Nephron progenitor cell (in vitro differentiated cells): ENCODE measurements around the gene TSBP1.
"Not testable (repeated sequence)": the region's sequence is repeated elsewhere in the genome, so short reads cannot be mapped to it uniquely, and the experiment has no call there.

Experiments used
- DNase-seq: peaks from one replicate; pipeline ENCODE4 v3.0.0; 2021
- H3K27ac Mint-ChIP-seq: 2 replicates; pipeline ENCODE4 v1.8.0; 2021; ENCODE audit warnings: mild to moderate bottlenecking, moderate library complexity, mixed read lengths
- H3K27me3 Mint-ChIP-seq: 2 replicates; pipeline ENCODE4 v1.8.0; 2021; ENCODE audit warnings: mild to moderate bottlenecking, low read depth, mixed read lengths; ENCODE audit not compliant: poor library complexity
- H3K36me3 Mint-ChIP-seq: 2 replicates; pipeline ENCODE4 v1.8.0; 2021; ENCODE audit warnings: low read depth, mixed read lengths
- H3K4me1 Mint-ChIP-seq: 2 replicates; pipeline ENCODE4 v1.8.0; 2021; ENCODE audit warnings: mixed read lengths
- H3K4me3 Mint-ChIP-seq: 2 replicates; pipeline ENCODE4 v1.8.0; 2021; ENCODE audit warnings: mild to moderate bottlenecking, moderate library complexity, mixed read lengths
- H3K9me3 Mint-ChIP-seq: 2 replicates; pipeline ENCODE4 v1.8.0; 2021; ENCODE audit warnings: mild to moderate bottlenecking, moderate library complexity, mixed read lengths
- TF ChIP-seq, protein P1 (sequence below): fragments of 200-600 bp; sonication (generic); IDR thresholded peaks from 2 replicates; pipeline ENCODE4 v1.5.0; 2021; ENCODE audit warnings: antibody characterized with exemption

TSBP1 gene

DNA sequence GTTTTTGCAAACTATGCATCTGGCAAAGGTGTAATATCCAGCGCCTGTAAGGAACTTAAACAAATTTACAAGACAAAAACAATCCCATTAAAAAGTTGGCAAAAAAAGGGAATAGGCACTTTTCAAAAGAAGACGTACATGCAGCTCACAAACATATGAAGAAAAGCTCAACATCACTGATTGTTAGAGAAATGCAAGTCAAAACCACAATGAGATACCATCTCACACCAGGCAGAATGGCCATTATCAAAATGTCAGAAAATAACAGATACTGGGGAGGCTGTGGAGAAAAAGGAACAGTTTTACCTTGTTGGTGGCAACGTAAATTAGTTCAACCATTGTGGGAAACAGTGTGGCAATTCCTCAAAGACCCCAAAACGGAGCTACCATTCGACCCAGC, 54.2 kb downstream of the TSBP1 start:
- no peak for DNase-seq
- H3K27me3 Mint-ChIP-seq, result peaks cover 4% of the 10 kb centered on the region
- no peaks in the 10 kb centered on the region for H3K4me1 Mint-ChIP-seq

DNA sequence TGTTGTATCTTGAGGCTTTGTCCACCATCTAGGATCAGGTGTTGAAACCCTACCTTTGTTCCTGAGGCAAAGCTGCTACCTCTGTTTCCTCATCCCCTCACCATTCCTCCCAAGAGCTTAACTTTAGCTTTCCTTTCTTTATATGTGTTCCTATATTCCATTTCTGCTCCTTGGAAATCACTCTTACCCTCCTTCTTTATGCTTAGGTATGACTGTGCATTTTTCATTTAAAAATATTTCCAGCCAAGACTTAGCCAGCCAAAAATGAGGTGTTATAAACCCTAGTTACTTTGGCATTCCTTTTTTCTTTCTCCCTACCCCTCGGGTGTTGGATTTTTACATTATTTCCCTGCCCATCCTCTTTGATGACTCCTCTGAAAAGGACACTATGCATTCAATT, 57.7 kb downstream of the TSBP1 start:
- no peaks in the 10 kb centered on the region for H3K4me1 Mint-ChIP-seq
- no peak overlapping the region for H3K27ac Mint-ChIP-seq
- no peaks in the 10 kb centered on the region for H3K36me3 Mint-ChIP-seq
- DNase-seq, result no peak
- TF ChIP-seq, protein P1, sequence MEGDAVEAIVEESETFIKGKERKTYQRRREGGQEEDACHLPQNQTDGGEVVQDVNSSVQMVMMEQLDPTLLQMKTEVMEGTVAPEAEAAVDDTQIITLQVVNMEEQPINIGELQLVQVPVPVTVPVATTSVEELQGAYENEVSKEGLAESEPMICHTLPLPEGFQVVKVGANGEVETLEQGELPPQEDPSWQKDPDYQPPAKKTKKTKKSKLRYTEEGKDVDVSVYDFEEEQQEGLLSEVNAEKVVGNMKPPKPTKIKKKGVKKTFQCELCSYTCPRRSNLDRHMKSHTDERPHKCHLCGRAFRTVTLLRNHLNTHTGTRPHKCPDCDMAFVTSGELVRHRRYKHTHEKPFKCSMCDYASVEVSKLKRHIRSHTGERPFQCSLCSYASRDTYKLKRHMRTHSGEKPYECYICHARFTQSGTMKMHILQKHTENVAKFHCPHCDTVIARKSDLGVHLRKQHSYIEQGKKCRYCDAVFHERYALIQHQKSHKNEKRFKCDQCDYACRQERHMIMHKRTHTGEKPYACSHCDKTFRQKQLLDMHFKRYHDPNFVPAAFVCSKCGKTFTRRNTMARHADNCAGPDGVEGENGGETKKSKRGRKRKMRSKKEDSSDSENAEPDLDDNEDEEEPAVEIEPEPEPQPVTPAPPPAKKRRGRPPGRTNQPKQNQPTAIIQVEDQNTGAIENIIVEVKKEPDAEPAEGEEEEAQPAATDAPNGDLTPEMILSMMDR, result no peak
- peaks cover under 1% of the 10 kb centered on the region for H3K27me3 Mint-ChIP-seq
- H3K4me3 Mint-ChIP-seq, result no peak overlapping the region
- no peaks in the 10 kb centered on the region for H3K9me3 Mint-ChIP-seq

More for the DNA sequence above, 54.2 kb downstream of the TSBP1 start:
- TF ChIP-seq, protein P1, result no peak
- Mint-ChIP-seq H3K4me3 (no peak overlapping the region), H3K36me3 (no peaks in the 10 kb centered on the region), H3K9me3 (no peaks in the 10 kb centered on the region), H3K27ac (no peak overlapping the region)

DNA sequence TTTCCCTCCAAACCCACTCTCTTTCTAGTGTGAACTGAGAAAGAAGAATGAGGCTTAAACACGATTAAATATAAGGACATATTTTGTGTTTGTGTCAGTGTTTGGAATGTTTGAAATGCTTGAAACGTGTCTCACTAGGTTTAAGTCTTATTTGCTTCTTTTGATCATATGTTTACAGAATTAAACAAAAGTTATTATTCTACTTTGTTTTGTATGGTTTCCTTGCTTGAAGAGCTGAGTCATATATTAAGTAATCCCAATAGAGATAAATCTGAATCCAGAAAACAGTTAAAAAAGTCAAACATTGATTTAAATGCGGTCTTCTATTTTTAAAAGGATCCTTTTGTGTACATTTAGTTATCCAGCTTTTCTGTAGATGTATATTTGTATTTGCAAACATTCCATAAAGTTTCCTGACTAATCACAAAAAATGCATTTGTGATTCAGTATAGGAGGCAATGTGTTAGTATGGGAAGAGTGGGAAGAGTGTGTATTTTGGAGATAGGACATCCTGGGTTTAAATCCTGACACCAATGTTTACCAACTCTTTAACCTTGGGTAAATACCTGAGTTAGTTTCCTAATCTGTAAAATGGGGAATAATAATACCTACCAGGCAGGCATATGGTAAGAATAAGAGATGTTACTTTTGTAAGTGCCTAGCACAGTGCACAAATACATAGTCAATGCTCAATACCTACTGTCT, 72.9 kb downstream of the TSBP1 start:
- TF ChIP-seq, protein P1, result no peak
- no peak for DNase-seq
- H3K36me3 Mint-ChIP-seq, result no peaks in the 10 kb centered on the region
- no peak overlapping the region for H3K27ac Mint-ChIP-seq
- H3K4me1 Mint-ChIP-seq, result no peaks in the 10 kb centered on the region
- H3K9me3 Mint-ChIP-seq, result no peaks in the 10 kb centered on the region
- H3K4me3 Mint-ChIP-seq, result no peak overlapping the region
- peaks cover 5% of the 10 kb centered on the region for H3K27me3 Mint-ChIP-seq

DNA sequence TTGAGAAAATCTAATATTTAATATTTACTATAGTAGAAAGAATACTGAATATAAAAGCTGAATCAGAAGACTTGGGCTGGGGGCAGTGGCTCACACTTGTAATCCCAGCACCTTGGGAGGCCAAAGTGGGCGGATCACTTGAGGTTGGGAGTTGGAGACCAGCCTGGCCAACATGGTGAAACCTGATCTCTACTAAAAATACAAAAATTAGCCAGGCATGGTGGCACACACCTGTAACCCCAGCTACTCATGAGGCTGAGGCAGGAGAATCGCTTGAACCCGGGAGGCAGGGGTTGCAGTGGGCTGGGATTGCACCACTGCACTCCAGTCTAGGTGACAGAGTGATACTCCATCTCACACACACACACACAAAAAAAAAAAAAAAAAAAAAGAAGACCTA, 76.7 kb downstream of the TSBP1 start:
- H3K36me3 Mint-ChIP-seq, H3K9me3 Mint-ChIP-seq, H3K4me1 Mint-ChIP-seq, DNase-seq, H3K4me3 Mint-ChIP-seq, H3K27ac Mint-ChIP-seq: not testable (repeated sequence)
- peaks cover 15% of the 10 kb centered on the region for H3K27me3 Mint-ChIP-seq

DNA sequence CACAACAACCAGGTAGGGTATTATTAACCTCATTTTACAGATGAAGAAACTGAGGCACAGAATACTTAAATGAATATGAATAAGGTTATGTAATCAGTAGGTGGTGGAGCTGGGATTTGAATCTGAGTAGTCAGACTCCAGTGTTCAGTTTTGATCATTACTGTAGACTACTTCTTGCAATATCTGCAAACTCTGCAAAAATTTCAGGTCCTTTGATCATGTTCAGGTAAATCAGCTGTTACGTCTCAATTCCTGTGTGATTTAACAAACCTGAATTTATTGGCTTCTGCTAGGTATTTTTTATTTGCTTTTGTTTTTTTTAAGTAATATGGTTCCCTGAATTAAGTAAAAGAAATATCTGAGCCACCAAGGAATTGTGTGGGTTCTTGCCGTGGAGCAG, 77.1 kb downstream of the TSBP1 start:
- no peak overlapping the region for H3K4me3 Mint-ChIP-seq

DNA sequence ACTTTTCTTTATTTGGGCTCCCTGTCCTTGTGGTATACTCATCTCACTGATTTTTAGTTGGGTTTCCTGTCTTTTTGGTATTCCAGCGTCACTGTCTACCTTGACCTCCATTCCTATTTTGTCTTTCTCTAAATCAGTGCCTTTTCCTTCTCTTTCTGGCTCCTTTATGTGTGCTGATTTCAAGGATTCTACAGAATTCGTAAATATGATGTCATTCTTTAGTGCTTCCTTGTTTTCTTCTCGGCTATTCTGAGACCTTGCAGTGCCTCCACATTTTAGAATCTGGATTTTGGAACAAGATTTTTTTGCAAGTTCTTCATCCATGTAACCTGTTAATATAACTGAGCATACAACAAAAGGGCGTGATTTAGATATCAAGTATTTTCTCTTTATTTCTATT, 78.0 kb downstream of the TSBP1 start:
- Mint-ChIP-seq H3K27me3 (peaks cover 16% of the 10 kb centered on the region), H3K27ac (no peak overlapping the region), H3K4me1 (no peaks in the 10 kb centered on the region), H3K9me3 (no peaks in the 10 kb centered on the region), H3K36me3 (no peaks in the 10 kb centered on the region), H3K4me3 (no peak overlapping the region)
- TF ChIP-seq, protein P1, result no peak
- DNase-seq, result no peak

More for the DNA sequence above, 77.1 kb downstream of the TSBP1 start:
- Mint-ChIP-seq H3K4me1 (no peaks in the 10 kb centered on the region), H3K27ac (no peak overlapping the region), H3K27me3 (peaks cover 17% of the 10 kb centered on the region), H3K9me3 (no peaks in the 10 kb centered on the region), H3K36me3 (no peaks in the 10 kb centered on the region)
- TF ChIP-seq, protein P1, result no peak
- no peak for DNase-seq
